GM23338 (cell line): ENCODE results near the gene IFITM1. TPM values are rescaled to one million over a fixed set of nuclear protein-coding genes. Genes with fewer than 3 reads are reported as not detected.
A peak's percentile ranks its signal among the peaks of the same experiment; 100 is the strongest.

Source experiments
- ATAC-seq: fragments of 200-7000 bp; cut with Tn5 transposase; 3 replicates; pipeline ENCODE4 v1.9.1; 2020
- DNase-seq: peaks from one replicate; pipeline ENCODE4 v3.0.0-alpha.2; 2015; ENCODE audit warnings: low spot score
- H2AFZ ChIP-seq: fragments of 200-600 bp; sonication (generic); 2 replicates; pipeline ENCODE4 v1.8.0; 2016; ENCODE audit warnings: antibody characterized with exemption, mild to moderate bottlenecking, moderate library complexity
- H3F3A ChIP-seq: fragments of 200-600 bp; sonication (generic); replicated peaks from 2 replicates; pipeline ENCODE4 v1.8.0; 2017; ENCODE audit warnings: antibody characterized with exemption, mixed run types, low read depth
- H3K27ac ChIP-seq: fragments of 200-600 bp; sonication (generic); 2 replicates; pipeline ENCODE4 v1.6.1; 2016; ENCODE audit warnings: low read depth
- H3K27me3 ChIP-seq: fragments of 200-600 bp; sonication (generic); 2 replicates; pipeline ENCODE4 v1.8.0; 2016; ENCODE audit warnings: mild to moderate bottlenecking, mixed run types, moderate library complexity; ENCODE audit not compliant: insufficient read depth
- H3K36me3 ChIP-seq: fragments of 200-600 bp; sonication (generic); 2 replicates; pipeline ENCODE4 v1.8.0; 2016; ENCODE audit warnings: mild to moderate bottlenecking; ENCODE audit not compliant: insufficient read depth
- H3K4me1 ChIP-seq: fragments of 200-600 bp; sonication (generic); 2 replicates; pipeline ENCODE4 v1.8.0; 2016; ENCODE audit warnings: mild to moderate bottlenecking, moderate library complexity; ENCODE audit not compliant: insufficient read depth
- H3K4me2 ChIP-seq: fragments of 200-600 bp; sonication (generic); 2 replicates; pipeline ENCODE4 v1.7.1; 2017; ENCODE audit warnings: mixed run types
- H3K4me3 ChIP-seq: fragments of 200-600 bp; sonication (generic); 2 replicates; pipeline ENCODE4 v1.6.1; 2016; ENCODE audit warnings: mixed run types
- H3K79me2 ChIP-seq: fragments of 200-600 bp; sonication (generic); replicated peaks from 2 replicates; pipeline ENCODE4 v1.8.0; 2017; ENCODE audit warnings: mild to moderate bottlenecking; ENCODE audit not compliant: insufficient read depth
- H3K9me2 ChIP-seq: fragments of 200-600 bp; sonication (generic); 2 replicates; pipeline ENCODE4 v1.8.0; 2017; ENCODE audit not compliant: insufficient read depth
- H4K20me1 ChIP-seq: fragments of 200-600 bp; sonication (generic); replicated peaks from 2 replicates; pipeline ENCODE4 v1.8.0; 2017; ENCODE audit warnings: mild to moderate bottlenecking; ENCODE audit not compliant: insufficient read depth
- H3K27ac Mint-ChIP-seq: 2 replicates; pipeline ENCODE4 v1.8.0; 2020; ENCODE audit warnings: inconsistent platforms, mild to moderate bottlenecking, moderate library complexity, mixed read lengths
- H3K27me3 Mint-ChIP-seq: 3 replicates; pipeline ENCODE4 v1.8.0; 2022; ENCODE audit warnings: low read depth, mild to moderate bottlenecking, moderate library complexity, mixed read lengths, inconsistent platforms; ENCODE audit not compliant: insufficient read depth, poor library complexity
- H3K36me3 Mint-ChIP-seq: 3 replicates; pipeline ENCODE4 v1.8.0; 2021; ENCODE audit warnings: low read depth, mild to moderate bottlenecking, inconsistent platforms, moderate library complexity, mixed read lengths
- H3K4me1 Mint-ChIP-seq: 3 replicates; pipeline ENCODE4 v1.8.0; 2020; ENCODE audit warnings: mild to moderate bottlenecking, inconsistent platforms, mixed read lengths
- H3K4me3 Mint-ChIP-seq: 3 replicates; pipeline ENCODE4 v1.8.0; 2021; ENCODE audit warnings: moderate library complexity, mild to moderate bottlenecking, inconsistent platforms, mixed read lengths
- H3K9me3 Mint-ChIP-seq: 3 replicates; pipeline ENCODE4 v1.8.0; 2020; ENCODE audit warnings: moderate library complexity, mild to moderate bottlenecking, inconsistent platforms, mixed read lengths
- CREB1 ChIP-seq: fragments of 250-450 bp; sonication (Bioruptor Pico); IDR thresholded peaks from 2 replicates; pipeline ENCODE4 v1.5.0; 2020; ENCODE audit warnings: low read depth, mild to moderate bottlenecking, moderate library complexity
- EZH2 ChIP-seq: fragments of 200-600 bp; sonication (generic); IDR thresholded peaks from one replicate; pipeline ENCODE4 v1.8.0; 2017; ENCODE audit warnings: antibody characterized with exemption, mild to moderate bottlenecking, low read depth; ENCODE audit not compliant: unreplicated experiment
- EZH2phosphoT487 ChIP-seq: fragments of 200-600 bp; sonication (generic); IDR thresholded peaks from one replicate; pipeline ENCODE4 v1.8.1; 2018; ENCODE audit warnings: antibody characterized with exemption; ENCODE audit not compliant: unreplicated experiment
- NANOG ChIP-seq: IDR thresholded peaks from 2 replicates; pipeline ENCODE4 v1.6.1; 2016; ENCODE audit warnings: antibody characterized with exemption, borderline replicate concordance
- ZNF114 ChIP-seq: fragments of 250-450 bp; sonication (Bioruptor Pico); IDR thresholded peaks from 2 replicates; pipeline ENCODE4 v1.5.0; 2020; ENCODE audit warnings: mild to moderate bottlenecking, moderate library complexity
- polyA plus RNA-seq: library from polyadenylated mRNA; unstranded; fragments of >200 nt; fragmentation: Nextera tagmentation; extraction: Ambion mirVana; gene quantifications from 2 replicates; pipeline ENCODE4 v1.2.1, GENCODE V29; 2016
- total RNA-seq: library from RNA; depleted of rRNA; stranded (reverse); fragments of >200 nt; shearing (Covaris generic); gene quantifications from 2 replicates; pipeline ENCODE4 v1.2.3, GENCODE V29; 2014
- TF ChIP-seq, protein P1 (sequence below): fragments of 250-450 bp; sonication (Bioruptor Pico); IDR thresholded peaks from 2 replicates; pipeline ENCODE4 v1.5.0; 2020; ENCODE audit warnings: mild to moderate bottlenecking, moderate library complexity
- TF ChIP-seq, protein P2 (sequence below): IDR thresholded peaks from 2 replicates; pipeline ENCODE4 v1.6.1; 2016; ENCODE audit warnings: antibody characterized with exemption
- TF ChIP-seq, protein P3 (sequence below): IDR thresholded peaks from one replicate; pipeline ENCODE4 v1.6.1; 2018; ENCODE audit warnings: antibody characterized with exemption; ENCODE audit not compliant: unreplicated experiment

The IFITM1 gene
- total and polyA plus RNA-seq, 2 experiments from 2014 or later = 396 to 1,194 TPM

DNA sequence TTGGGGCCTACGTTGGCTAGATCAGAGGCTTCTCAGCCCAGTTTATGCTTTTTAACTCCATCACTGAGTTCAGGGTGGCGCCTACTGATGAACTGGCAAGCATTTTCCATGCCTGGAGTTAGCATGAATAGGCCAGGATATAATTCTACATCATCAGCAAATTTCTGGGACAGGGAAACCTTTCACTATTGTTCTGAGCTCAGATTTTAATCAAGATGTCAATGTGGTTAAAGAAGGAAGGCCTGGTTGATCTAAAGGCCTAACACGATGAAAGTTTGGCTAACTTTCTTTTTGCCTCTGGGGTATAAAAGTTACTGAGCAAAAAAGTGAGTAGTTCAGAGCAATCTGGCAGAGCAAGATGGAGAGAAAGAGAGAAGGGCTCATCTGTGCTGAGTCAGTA lies 28.5 kb downstream of the IFITM1 start:
- H4K20me1 ChIP-seq = no peaks in the 10 kb centered on the region
- no peaks in the 10 kb centered on the region for H3K79me2 ChIP-seq
- Mint-ChIP-seq H3K27ac (no peak overlapping the region), H3K9me3 (peaks cover 3% of the 10 kb centered on the region), H3K36me3 (no peaks in the 10 kb centered on the region; the same call in 1 of the 3 replicates), H3K27me3 (peaks cover 14% of the 10 kb centered on the region), H3K4me3 (no peak overlapping the region), H3K4me1 (peaks cover 20% of the 10 kb centered on the region)
- no peak for ATAC-seq
- H3K27me3 ChIP-seq = no peaks in the 10 kb centered on the region
- H3K4me3 ChIP-seq = no peak overlapping the region
- H3K4me2 ChIP-seq = no peak overlapping the region
- no peaks in the 10 kb centered on the region for H3K9me2 ChIP-seq
- no peak overlapping the region for H2AFZ ChIP-seq
- peaks cover 18% of the 10 kb centered on the region for H3K4me1 ChIP-seq
- peak overlapping the region; percentile 82; the same call in 1 of the 2 replicates for H3K27ac ChIP-seq
- peaks cover 8% of the 10 kb centered on the region for H3F3A ChIP-seq
- H3K36me3 ChIP-seq = no peaks in the 10 kb centered on the region
- DNase-seq = no peak
- TF ChIP-seq ZNF114 = no peak
- no peak for TF ChIP-seq EZH2phosphoT487

DNA sequence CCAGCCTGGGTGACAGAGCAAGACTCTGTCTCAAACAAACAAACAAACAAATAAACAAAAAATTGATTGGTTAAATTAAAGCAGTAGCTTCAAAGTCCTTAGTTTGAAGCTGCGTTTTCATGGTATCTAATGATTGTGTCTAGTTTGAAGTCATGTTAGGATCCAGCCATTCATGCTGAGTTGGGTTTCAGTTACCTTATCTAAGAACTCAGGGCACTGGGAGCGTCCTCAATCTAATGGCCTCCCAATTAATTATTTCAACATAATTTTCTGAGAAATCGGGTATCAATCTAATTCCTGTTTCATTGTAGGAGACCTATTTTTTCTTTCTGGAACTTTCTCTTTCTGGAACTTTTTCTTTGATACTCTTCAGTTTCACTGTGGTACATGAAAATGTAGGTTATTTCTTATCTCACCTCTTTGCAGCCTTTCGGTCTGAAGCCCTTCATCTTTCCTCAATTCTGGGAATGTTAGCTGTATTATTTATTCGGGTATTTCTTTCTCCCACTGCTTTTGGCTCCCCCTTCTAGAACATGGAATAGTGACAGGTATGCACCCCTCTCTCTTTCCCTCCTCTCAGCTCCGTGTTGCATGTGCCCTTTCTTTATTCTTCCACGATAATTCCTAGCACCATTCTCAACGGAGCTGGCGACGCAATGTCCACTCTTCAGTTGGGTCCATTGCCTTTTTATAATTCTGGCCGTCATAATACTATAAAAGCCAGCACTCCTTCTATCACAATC lies 31.2 kb downstream of the IFITM1 start:
- Histone ChIP-seq H3K4me1 (peaks cover 12% of the 10 kb centered on the region), H3F3A (peaks cover 11% of the 10 kb centered on the region), H2AFZ (no peak overlapping the region), H3K36me3 (no peaks in the 10 kb centered on the region), H3K27me3 (no peaks in the 10 kb centered on the region), H3K4me3 (no peak overlapping the region), H3K27ac (no peak overlapping the region), H3K9me2 (no peaks in the 10 kb centered on the region), H3K79me2 (no peaks in the 10 kb centered on the region), H3K4me2 (no peak overlapping the region), H4K20me1 (no peaks in the 10 kb centered on the region)
- Mint-ChIP-seq H3K4me1 (peaks cover 21% of the 10 kb centered on the region), H3K27ac (no peak overlapping the region), H3K9me3 (peaks cover 3% of the 10 kb centered on the region), H3K27me3 (peaks cover 9% of the 10 kb centered on the region), H3K36me3 (no peaks in the 10 kb centered on the region; the same call in 1 of the 3 replicates), H3K4me3 (no peak overlapping the region)
- DNase-seq (no peak), ATAC-seq (no peak)
- TF ChIP-seq NANOG (no peak), ZNF114 (no peak), EZH2 (no peak), CREB1 (CRISPR knock-in tag) (no peak)
- TF ChIP-seq, protein P1, sequence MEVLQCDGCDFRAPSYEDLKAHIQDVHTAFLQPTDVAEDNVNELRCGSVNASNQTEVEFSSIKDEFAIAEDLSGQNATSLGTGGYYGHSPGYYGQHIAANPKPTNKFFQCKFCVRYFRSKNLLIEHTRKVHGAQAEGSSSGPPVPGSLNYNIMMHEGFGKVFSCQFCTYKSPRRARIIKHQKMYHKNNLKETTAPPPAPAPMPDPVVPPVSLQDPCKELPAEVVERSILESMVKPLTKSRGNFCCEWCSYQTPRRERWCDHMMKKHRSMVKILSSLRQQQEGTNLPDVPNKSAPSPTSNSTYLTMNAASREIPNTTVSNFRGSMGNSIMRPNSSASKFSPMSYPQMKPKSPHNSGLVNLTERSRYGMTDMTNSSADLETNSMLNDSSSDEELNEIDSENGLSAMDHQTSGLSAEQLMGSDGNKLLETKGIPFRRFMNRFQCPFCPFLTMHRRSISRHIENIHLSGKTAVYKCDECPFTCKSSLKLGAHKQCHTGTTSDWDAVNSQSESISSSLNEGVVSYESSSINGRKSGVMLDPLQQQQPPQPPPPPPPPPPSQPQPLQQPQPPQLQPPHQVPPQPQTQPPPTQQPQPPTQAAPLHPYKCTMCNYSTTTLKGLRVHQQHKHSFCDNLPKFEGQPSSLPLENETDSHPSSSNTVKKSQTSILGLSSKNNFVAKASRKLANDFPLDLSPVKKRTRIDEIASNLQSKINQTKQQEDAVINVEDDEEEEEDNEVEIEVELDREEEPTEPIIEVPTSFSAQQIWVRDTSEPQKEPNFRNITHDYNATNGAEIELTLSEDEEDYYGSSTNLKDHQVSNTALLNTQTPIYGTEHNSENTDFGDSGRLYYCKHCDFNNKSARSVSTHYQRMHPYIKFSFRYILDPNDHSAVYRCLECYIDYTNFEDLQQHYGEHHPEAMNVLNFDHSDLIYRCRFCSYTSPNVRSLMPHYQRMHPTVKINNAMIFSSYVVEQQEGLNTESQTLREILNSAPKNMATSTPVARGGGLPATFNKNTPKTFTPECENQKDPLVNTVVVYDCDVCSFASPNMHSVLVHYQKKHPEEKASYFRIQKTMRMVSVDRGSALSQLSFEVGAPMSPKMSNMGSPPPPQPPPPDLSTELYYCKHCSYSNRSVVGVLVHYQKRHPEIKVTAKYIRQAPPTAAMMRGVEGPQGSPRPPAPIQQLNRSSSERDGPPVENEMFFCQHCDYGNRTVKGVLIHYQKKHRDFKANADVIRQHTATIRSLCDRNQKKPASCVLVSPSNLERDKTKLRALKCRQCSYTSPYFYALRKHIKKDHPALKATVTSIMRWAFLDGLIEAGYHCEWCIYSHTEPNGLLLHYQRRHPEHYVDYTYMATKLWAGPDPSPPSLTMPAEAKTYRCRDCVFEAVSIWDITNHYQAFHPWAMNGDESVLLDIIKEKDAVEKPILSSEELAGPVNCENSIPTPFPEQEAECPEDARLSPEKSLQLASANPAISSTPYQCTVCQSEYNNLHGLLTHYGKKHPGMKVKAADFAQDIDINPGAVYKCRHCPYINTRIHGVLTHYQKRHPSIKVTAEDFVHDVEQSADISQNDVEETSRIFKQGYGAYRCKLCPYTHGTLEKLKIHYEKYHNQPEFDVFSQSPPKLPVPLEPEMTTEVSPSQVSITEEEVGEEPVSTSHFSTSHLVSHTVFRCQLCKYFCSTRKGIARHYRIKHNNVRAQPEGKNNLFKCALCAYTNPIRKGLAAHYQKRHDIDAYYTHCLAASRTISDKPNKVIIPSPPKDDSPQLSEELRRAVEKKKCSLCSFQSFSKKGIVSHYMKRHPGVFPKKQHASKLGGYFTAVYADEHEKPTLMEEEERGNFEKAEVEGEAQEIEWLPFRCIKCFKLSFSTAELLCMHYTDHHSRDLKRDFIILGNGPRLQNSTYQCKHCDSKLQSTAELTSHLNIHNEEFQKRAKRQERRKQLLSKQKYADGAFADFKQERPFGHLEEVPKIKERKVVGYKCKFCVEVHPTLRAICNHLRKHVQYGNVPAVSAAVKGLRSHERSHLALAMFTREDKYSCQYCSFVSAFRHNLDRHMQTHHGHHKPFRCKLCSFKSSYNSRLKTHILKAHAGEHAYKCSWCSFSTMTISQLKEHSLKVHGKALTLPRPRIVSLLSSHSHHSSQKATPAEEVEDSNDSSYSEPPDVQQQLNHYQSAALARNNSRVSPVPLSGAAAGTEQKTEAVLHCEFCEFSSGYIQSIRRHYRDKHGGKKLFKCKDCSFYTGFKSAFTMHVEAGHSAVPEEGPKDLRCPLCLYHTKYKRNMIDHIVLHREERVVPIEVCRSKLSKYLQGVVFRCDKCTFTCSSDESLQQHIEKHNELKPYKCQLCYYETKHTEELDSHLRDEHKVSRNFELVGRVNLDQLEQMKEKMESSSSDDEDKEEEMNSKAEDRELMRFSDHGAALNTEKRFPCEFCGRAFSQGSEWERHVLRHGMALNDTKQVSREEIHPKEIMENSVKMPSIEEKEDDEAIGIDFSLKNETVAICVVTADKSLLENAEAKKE = no peak
- TF ChIP-seq, protein P2, sequence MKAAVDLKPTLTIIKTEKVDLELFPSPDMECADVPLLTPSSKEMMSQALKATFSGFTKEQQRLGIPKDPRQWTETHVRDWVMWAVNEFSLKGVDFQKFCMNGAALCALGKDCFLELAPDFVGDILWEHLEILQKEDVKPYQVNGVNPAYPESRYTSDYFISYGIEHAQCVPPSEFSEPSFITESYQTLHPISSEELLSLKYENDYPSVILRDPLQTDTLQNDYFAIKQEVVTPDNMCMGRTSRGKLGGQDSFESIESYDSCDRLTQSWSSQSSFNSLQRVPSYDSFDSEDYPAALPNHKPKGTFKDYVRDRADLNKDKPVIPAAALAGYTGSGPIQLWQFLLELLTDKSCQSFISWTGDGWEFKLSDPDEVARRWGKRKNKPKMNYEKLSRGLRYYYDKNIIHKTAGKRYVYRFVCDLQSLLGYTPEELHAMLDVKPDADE = no peak
- TF ChIP-seq, protein P3, sequence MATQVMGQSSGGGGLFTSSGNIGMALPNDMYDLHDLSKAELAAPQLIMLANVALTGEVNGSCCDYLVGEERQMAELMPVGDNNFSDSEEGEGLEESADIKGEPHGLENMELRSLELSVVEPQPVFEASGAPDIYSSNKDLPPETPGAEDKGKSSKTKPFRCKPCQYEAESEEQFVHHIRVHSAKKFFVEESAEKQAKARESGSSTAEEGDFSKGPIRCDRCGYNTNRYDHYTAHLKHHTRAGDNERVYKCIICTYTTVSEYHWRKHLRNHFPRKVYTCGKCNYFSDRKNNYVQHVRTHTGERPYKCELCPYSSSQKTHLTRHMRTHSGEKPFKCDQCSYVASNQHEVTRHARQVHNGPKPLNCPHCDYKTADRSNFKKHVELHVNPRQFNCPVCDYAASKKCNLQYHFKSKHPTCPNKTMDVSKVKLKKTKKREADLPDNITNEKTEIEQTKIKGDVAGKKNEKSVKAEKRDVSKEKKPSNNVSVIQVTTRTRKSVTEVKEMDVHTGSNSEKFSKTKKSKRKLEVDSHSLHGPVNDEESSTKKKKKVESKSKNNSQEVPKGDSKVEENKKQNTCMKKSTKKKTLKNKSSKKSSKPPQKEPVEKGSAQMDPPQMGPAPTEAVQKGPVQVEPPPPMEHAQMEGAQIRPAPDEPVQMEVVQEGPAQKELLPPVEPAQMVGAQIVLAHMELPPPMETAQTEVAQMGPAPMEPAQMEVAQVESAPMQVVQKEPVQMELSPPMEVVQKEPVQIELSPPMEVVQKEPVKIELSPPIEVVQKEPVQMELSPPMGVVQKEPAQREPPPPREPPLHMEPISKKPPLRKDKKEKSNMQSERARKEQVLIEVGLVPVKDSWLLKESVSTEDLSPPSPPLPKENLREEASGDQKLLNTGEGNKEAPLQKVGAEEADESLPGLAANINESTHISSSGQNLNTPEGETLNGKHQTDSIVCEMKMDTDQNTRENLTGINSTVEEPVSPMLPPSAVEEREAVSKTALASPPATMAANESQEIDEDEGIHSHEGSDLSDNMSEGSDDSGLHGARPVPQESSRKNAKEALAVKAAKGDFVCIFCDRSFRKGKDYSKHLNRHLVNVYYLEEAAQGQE = no peak
